HUES6 (cell line): ENCODE results near the gene FSIP1.

Experiments
- H3K27ac ChIP-seq: 2 replicates; pipeline ENCODE4 v1.7.0; 2013; ENCODE audit warnings: low read depth, mild to moderate bottlenecking, low read length, inconsistent platforms
- H3K27me3 ChIP-seq: 2 replicates; pipeline ENCODE4 v1.6.1; 2013; ENCODE audit warnings: low read length; ENCODE audit not compliant: control insufficient read depth, insufficient read depth
- H3K36me3 ChIP-seq: 2 replicates; pipeline ENCODE4 v1.6.1; 2013; ENCODE audit warnings: low read length; ENCODE audit not compliant: control insufficient read depth, insufficient read depth
- H3K4me1 ChIP-seq: 2 replicates; pipeline ENCODE4 v1.6.1; 2013; ENCODE audit warnings: low read length; ENCODE audit not compliant: control insufficient read depth, insufficient read depth
- H3K4me3 ChIP-seq: 2 replicates; pipeline ENCODE4 v1.5.1; 2013; ENCODE audit warnings: low read depth, low read length
- H3K9ac ChIP-seq: one replicate; pipeline ENCODE4 v1.6.1; 2013; ENCODE audit warnings: mild to moderate bottlenecking, low read length
- H3K9me3 ChIP-seq: 2 replicates; pipeline ENCODE4 v1.6.1; 2013; ENCODE audit warnings: low read depth, low read length; ENCODE audit not compliant: control insufficient read depth, insufficient read depth

Gene FSIP1

DNA sequence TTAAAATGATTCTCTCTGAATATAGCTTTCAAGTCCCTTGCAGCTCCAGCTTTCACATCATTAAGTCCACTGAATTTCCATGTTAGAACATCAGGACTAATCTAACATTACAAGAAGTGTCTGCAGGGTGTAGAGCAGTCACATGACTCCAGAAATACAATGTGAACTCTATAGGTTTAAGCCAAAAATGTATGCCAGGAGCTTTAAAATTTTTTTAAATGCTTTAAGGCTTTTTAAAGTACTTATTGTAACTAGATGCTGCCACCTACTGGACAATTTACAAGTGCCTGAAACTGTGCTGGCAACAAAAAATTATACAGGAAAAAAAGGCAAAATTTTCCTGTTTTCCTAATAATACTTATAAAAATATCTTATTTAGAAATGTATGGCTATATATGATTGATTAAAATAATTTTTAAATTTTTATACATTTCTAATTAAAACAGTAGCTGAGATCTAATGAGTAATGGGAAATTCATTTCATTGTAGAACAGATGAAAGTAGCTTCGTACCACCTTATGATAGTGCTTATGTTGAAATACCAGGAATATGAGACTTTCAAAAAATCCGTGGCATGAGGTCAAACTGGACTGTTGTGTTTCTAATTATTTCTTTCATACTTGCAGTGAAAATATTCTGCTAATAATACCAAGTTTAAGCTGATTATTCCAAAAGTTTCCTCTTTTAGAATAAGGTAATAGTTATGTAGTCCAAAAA lies 25.7 kb downstream of the FSIP1 start:
- Histone ChIP-seq H3K27ac (no peak overlapping the region), H3K4me1 (no peaks in the 10 kb centered on the region), H3K36me3 (no peaks in the 10 kb centered on the region), H3K9me3 (no peaks in the 10 kb centered on the region), H3K4me3 (no peak overlapping the region), H3K9ac (no peak overlapping the region), H3K27me3 (no peaks in the 10 kb centered on the region)

DNA sequence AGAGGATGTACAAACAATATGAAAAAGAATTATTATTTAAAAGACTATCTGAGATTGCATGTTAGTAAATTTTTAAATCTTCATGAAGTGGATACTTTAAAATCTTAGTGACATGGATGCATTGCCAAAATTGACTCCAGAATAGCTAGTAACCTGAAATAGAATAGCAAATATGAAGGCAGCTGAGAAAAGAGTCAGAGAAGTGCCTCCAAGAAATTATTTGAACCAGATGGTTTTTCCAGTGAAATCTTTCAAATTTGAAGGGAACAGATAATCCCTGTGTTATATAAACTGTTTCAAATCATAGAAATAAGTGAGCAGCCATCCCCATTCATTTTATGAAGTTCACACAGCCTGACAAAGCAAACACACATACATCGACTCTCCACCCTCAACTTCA lies 29.6 kb downstream of the FSIP1 start:
- H3K9me3 ChIP-seq: no peaks in the 10 kb centered on the region
- no peak overlapping the region for H3K27ac ChIP-seq

DNA sequence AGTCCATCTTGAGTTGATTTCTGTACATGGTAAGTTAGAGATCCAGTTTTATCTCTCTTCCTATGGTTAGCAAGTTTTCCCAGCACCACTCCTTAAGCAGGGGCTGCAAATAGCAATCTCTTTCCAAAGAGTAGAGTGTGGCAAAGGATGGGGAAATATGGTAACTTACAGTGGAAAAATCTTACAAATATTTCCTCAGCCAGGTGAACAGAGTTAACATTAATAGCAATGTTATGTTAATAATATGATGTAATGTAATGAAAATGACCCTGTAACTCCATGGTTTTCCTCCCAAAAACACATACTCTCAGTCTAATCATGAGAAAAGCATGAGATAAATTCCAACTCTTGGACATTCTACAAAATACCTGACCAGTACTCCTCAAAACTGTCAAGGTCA lies 30.4 kb downstream of the FSIP1 start:
- Histone ChIP-seq H3K9ac (no peak overlapping the region), H3K4me1 (no peaks in the 10 kb centered on the region), H3K36me3 (no peaks in the 10 kb centered on the region), H3K27me3 (no peaks in the 10 kb centered on the region), H3K4me3 (no peak overlapping the region), H3K9me3 (no peaks in the 10 kb centered on the region), H3K27ac (no peak overlapping the region)

More for the DNA sequence above, 29.6 kb downstream of the FSIP1 start:
- H3K4me1 ChIP-seq: no peaks in the 10 kb centered on the region
- H3K4me3 ChIP-seq: no peak overlapping the region
- no peaks in the 10 kb centered on the region for H3K27me3 ChIP-seq
- H3K9ac ChIP-seq: no peak overlapping the region
- H3K36me3 ChIP-seq: no peaks in the 10 kb centered on the region

DNA sequence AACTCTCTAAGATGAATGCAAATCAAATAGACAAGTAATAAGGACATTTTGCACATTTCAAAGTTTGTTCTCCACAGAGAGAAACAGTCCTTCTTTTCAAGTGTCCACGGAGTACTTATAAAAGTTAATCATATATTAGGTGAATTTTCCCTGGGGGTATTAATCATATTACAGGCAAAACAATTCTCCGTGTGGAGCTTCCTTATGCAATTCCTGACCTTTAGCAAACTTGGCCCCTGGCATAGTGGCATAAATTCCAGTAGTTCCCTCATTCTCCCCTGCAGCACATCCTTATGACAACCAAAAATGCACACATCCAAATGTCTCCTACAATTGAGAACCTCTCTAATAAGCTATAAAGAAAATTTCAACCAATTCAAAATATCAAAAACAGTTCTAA lies 34.4 kb downstream of the FSIP1 start:
- Histone ChIP-seq H3K27me3 (no peaks in the 10 kb centered on the region), H3K36me3 (no peaks in the 10 kb centered on the region), H3K9me3 (no peaks in the 10 kb centered on the region), H3K9ac (no peak overlapping the region), H3K4me1 (no peaks in the 10 kb centered on the region), H3K4me3 (no peak overlapping the region), H3K27ac (no peak overlapping the region)

DNA sequence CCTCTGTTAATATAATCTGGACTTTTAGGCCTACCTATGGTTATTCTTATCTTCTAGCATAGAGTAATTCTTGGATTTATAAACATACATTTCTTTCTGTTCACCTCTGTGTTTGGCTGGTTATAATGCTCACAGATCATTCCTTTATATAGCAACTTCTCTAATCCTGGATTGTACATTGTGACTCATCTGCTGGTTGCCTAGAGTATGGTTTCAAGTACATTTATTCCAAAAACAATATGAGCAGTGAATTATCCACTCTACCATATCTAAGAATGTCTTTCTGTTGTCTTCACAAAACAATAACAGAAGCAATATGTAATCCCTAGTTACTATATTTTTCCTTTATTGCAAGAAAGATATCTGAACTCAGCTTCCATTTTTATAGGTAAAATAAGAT lies 35.3 kb downstream of the FSIP1 start:
- H3K9ac ChIP-seq: no peak overlapping the region
- H3K27me3 ChIP-seq: no peaks in the 10 kb centered on the region
- no peaks in the 10 kb centered on the region for H3K36me3 ChIP-seq
- no peaks in the 10 kb centered on the region for H3K9me3 ChIP-seq
- no peak overlapping the region for H3K4me3 ChIP-seq
- H3K27ac ChIP-seq: no peak overlapping the region
- no peaks in the 10 kb centered on the region for H3K4me1 ChIP-seq

DNA sequence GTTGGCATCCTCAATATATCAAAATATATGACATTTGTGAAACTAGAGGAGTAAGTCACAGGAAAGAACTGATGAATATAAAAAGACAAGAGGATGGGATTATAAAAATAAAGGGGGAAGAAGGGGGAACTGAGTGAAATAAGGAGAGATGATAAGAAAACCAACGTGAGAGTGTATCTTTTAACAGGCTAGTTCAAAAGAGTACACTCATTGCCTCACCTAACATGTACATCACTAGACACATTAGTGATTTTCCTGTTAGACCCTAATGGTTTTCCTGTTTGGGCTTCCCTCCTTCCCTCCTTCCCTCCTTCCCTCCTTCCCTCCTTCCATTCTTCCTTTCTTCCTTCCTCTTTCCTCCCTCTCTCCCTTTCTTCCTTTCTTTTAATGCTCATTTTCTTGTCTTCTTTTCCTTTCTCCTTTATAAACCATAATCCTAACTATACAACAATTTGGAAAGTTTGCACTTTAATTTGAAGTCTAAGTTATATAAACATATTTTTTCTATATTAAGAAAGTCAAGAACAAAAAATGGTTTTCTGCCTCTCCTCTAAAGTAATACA lies 35.8 kb downstream of the FSIP1 start:
- Histone ChIP-seq H3K36me3 (no peaks in the 10 kb centered on the region), H3K9me3 (no peaks in the 10 kb centered on the region), H3K4me1 (no peaks in the 10 kb centered on the region), H3K27me3 (no peaks in the 10 kb centered on the region), H3K4me3 (no peak overlapping the region), H3K9ac (no peak overlapping the region), H3K27ac (no peak overlapping the region)

DNA sequence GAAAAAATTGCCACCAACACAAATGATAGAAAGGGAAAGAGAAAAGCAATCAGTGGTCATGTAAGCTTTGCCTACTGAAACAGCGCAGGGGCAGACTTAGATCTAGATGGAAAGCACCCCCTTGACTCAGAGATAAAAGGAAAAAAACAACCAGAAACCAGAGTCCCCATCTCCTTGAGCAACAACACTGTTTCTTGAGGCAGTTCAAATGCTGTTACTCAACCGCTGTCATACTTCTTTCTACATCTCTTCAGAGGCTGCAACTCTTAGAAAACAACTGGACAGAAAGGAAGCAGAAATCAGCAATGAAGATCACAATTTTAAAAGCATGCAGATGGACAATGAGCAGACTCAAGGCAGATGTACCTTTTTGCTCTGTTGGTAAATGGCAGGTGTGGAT lies 36.5 kb downstream of the FSIP1 start:
- no peaks in the 10 kb centered on the region for H3K27me3 ChIP-seq
- no peaks in the 10 kb centered on the region for H3K9me3 ChIP-seq
- H3K9ac ChIP-seq: no peak overlapping the region
- no peak overlapping the region for H3K27ac ChIP-seq
- H3K4me1 ChIP-seq: no peaks in the 10 kb centered on the region
- no peaks in the 10 kb centered on the region for H3K36me3 ChIP-seq
- no peak overlapping the region for H3K4me3 ChIP-seq

DNA sequence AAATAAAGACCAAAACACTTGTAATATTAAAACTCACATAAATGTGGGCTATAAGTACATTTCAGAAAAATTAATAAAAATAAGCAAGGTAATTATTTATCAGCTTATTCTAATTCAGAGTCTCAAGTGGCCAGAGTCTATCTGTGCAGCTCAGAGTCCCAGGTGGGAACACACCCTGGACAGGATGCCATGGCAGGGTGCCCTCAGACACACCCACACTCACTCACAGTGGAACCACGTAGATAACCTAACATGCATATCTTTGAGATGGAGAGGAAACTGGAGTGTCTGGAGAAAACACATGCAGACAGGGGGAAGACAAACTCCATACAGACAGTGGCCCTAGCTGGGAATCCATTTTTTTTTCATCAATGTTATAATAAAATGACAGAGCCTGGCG lies 37.2 kb downstream of the FSIP1 start:
- H3K9ac ChIP-seq: no peak overlapping the region
- no peaks in the 10 kb centered on the region for H3K27me3 ChIP-seq
- H3K9me3 ChIP-seq: no peaks in the 10 kb centered on the region
- no peaks in the 10 kb centered on the region for H3K36me3 ChIP-seq
- no peaks in the 10 kb centered on the region for H3K4me1 ChIP-seq
- no peak overlapping the region for H3K4me3 ChIP-seq
- no peak overlapping the region for H3K27ac ChIP-seq

DNA sequence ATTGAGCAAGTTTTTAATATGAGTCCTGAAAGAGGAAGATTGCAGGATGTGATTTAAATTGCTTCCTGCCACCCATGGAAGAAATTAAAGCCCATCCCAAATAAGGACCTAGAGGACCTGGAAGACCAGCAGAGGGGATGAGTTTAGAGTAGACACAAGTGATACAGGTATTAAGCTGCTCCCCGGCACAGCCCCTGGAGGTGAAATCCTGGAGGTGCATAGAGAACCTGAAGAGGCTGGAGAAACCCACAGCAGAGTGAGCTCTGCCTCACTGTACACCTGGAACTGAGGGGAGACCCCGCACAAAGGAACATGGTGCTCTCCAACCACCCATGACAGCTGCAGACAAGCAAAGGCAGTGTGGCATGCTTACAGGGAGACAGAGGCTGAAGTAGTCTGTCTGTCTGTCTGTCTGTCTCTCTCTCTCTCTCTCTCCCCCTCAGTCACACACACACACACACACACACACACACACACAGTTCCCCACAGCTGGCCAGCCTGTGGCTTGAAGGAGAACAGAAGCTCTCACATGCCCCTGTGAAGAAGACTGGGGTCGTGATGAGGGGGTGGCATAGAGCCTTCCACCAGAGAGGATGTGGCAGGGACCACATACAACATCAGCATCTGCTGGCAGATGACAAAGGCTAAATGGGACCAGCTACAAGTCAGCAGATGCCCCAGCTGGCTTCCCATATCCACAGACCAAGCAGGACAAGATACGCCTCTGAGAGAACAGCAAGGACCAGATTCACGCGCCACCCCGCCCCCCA lies 38.1 kb downstream of the FSIP1 start:
- no peaks in the 10 kb centered on the region for H3K27me3 ChIP-seq
- no peaks in the 10 kb centered on the region for H3K9me3 ChIP-seq
- H3K36me3 ChIP-seq: no peaks in the 10 kb centered on the region
- no peak overlapping the region for H3K27ac ChIP-seq
- no peak overlapping the region for H3K4me3 ChIP-seq
- H3K4me1 ChIP-seq: no peaks in the 10 kb centered on the region
- H3K9ac ChIP-seq: no peak overlapping the region

DNA sequence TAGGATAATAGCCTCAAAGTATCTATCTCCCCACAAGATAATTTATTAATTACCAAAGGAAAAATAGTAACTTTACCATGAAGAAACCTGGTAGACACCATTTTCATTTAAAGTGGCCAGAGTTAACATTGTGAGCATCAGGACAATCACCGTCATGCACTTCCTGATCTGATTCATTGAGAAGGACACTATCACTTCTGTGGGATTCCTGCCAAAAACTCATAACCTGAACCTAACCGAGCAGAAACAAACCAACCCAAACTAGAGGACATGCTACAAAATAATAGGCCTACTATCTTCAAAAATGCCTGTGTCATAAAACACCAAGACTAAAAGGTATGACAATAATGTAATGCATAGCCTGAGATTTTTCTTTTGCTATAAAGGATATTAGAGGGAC lies 39.0 kb downstream of the FSIP1 start:
- no peaks in the 10 kb centered on the region for H3K27me3 ChIP-seq
- H3K36me3 ChIP-seq: no peaks in the 10 kb centered on the region
- H3K4me1 ChIP-seq: no peaks in the 10 kb centered on the region
- no peak overlapping the region for H3K9ac ChIP-seq
- no peak overlapping the region for H3K4me3 ChIP-seq
- H3K9me3 ChIP-seq: no peaks in the 10 kb centered on the region
- no peak overlapping the region for H3K27ac ChIP-seq

DNA sequence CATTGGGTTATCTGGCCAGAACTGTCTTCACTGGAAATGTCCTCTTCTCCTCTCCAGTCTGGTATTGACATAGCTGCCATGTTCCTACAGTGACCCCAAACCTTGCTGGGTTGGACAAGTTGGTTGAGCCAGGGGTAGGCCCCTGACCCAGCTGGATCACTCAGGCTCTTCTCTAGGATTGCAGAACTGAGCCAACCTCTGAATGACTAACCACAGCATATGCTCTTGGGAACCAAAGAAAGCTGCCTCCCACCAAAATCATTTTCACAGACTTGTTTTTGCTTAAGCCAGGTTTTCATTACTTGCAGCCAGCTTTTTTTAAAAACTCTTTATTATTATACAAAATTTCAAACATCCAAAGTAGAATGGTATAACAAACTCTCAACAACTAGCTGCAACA lies 41.4 kb downstream of the FSIP1 start:
- no peak overlapping the region for H3K9ac ChIP-seq
- H3K4me3 ChIP-seq: no peak overlapping the region
- no peaks in the 10 kb centered on the region for H3K27me3 ChIP-seq

More for the DNA sequence above, 41.4 kb downstream of the FSIP1 start:
- Histone ChIP-seq H3K9me3 (no peaks in the 10 kb centered on the region), H3K36me3 (no peaks in the 10 kb centered on the region), H3K27ac (no peak overlapping the region), H3K4me1 (no peaks in the 10 kb centered on the region)
